NCI-H2196 (cell line): ENCODE data around the gene AMBRA1.

Experiments used
- DNase-seq: peaks from one replicate; lab custom pipeline; 2025; ENCODE audit not compliant: unreplicated experiment; lab: John Stamatoyannopoulos, UW

The AMBRA1 gene

GRCh38 chr11:46574656-46575055, 19.2 kb downstream of the AMBRA1 start:
- DNase-seq, result no peak

DNA sequence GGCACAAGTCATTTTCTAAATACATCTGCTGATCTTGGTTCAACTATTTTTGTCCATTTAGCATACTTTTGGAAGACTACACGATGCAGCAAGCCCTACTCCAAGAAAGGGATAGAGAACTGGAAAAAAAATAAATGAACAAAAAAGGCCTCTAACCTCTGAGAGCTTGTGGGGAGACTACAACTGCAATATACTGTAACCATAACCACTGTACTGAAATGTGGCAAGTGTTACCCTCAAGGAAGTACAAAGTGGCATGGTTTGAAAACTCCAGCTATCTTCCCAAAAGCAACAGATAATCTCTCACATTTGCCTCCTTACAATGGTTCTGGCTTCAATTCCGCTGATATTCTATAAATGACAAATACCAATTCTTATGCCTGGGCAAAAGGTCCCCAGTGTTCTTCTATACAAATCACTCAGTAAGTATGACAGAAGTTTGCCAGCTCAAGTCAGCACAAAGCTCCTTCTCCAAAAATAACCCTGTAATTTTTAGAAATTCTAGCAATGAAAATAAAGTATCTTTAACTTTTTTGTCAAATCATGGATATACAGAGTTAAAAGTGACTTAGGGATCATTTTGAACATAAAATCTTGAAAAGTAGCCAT, 22.9 kb downstream of the AMBRA1 start:
- no peak for DNase-seq

DNA sequence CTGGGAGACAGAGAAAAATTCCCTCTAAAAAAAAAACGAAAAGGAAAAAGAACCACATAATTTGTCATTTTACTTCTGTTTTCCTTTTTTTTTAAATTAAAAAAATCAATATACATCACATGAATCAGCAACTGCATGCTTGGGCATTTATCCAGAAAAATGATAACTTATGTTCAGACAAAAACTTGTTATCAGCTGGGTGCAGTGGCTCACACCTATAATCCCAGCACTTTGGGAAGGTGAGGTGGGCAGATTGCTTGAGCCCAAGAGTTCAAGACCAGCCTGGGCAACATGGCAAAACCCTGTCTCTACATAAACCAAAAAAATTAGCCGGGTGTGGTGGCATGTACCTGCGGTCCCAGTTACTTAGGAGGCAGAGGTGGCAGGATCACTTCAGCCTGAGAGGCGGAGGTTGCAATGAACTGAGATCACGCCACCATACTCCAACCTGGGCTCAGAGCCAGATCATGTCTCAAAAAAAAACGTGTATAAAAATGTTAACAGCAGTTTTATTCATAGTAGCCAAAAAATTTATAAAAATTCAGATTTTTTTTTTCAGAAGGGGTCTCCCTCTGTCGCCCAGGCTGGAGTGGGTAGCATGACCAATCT, 28.5 kb downstream of the AMBRA1 start:
- no peak for DNase-seq

DNA sequence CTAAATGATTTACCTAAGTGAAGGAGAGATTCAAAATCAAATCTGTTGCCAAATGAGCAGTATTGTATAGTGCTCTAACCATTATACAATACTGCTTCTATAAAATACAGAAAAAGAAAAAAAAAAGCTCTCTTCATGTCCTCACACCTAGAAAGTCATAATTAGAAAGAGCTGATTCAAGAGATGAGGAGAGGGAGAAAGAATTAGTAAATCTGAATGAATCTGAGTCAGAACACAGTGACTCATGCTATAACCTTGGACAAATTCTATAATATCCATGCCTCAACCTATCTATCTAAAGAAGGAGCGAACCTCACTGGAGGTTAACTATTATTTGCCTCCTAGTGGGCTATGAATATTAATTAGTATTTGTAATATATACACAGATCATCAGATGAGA, 29.4 kb downstream of the AMBRA1 start:
- DNase-seq, result no peak

GRCh38 chr11:46562527-46562926, 31.3 kb downstream of the AMBRA1 start:
- no peak for DNase-seq

- DNase-seq, result peak; percentile 55
Measured at GRCh38 chr11:46560300-46560991, 33.4 kb downstream of the AMBRA1 start.

DNA sequence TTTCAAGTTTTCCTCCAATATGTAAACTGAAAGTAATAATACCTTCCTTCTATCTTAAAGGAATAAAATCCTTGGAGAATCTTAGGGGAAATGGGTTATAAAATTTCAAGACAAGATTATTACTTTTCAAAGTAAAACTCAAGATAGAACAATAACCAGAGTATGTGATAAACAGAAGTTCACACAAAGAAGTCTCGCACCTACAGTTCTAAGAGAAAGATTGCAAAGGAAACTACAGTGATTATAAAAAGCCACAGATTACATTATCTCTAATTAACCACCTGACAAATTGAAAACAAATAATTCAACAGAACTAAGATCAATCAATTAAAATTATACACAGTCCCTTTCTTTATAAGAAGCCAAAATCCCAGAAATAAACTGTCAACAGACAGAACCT, 34.0 kb downstream of the AMBRA1 start:
- DNase-seq, result no peak

- no peak for DNase-seq
Measured at GRCh38 chr11:46557684-46558151, 36.1 kb downstream of the AMBRA1 start.

DNA sequence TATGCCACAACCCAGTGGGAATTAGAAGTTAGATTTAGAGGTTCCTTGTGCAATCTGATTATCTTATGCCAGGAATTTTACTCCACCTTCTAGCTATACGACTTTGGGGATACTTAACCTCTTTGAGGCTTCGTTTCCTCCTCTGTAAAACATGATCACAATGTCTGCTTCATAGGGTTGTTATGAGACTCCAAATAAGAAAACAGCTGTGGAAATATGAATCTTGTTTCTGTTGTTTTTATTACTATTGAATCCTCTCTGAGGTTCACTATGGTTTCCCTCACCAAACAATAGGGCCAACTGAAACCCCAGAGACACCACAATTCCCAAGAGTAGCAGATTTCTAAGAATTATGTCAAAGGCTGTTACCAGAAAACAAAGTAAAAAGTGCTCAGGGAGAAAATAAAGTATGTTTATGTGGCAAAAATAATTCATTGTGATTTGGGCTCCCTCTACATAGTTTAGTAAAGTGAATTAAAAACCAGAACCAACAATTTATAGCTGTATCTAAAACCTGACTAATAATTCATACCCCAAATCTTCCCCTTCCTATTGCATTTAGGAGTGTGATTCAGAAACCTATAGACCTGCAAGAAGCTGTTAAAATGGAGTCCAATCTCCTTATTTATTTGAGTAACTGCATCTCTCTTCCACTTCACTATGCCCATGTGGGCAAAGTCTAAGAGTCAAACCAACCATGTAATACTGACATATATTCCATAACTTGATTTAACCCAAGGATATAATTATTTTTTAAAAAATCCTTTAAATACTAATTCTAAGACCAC, 38.4 kb downstream of the AMBRA1 start:
- no peak for DNase-seq

GRCh38 chr11:46554213-46555147, 39.3 kb downstream of the AMBRA1 start:
- peak; percentile 46 for DNase-seq

- no peak for DNase-seq
Measured at GRCh38 chr11:46553814-46554212, 40.0 kb downstream of the AMBRA1 start.

DNA sequence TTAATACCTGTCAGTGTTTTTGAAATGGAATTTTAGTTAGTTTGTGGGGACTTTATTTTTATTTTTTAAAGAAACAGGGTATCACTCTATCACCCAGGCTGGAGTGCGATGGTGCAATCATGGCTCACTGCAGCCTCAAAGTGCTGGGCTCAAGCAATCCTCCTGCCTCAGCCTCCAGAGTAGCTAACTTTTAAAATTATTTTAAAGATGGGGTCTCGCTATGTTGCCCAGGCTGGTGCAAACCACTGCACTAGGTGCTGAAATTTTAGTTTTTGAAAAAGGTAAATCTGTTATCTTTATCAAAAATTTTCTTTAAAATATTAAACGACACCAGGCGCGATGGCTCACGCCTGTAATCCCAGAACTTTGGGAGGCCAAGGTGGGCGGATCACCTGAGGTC, 42.6 kb downstream of the AMBRA1 start:
- no peak for DNase-seq

DNA sequence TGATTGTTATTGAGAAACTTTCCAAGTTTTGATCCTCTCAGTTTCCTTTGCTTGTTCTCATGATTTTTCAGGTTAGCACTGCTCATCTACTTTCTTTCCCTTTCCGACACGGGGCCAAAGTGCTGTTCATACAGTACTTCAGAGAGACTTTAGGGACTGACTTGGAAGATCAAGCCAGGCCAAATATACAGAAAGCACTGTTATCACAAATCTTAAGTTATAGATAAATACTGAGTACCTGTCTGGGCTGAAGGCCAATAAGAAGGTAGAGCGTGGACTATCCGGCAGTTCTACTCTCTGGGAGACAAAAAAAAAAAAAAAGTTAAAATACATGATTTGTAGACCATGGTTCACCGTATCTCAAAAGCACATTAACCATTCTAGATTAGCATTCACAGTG, 46.2 kb downstream of the AMBRA1 start:
- DNase-seq, result no peak

GRCh38 chr11:46543564-46543963, 50.3 kb downstream of the AMBRA1 start:
- no peak for DNase-seq

- DNase-seq, result peak; percentile 85
Measured at GRCh38 chr11:46541593-46542371, 52.0 kb downstream of the AMBRA1 start.

GRCh38 chr11:46540807-46541206, 53.0 kb downstream of the AMBRA1 start:
- DNase-seq, result no peak

- DNase-seq, result peak; percentile 80
Measured at GRCh38 chr11:46537537-46538295, 56.1 kb downstream of the AMBRA1 start.

DNA sequence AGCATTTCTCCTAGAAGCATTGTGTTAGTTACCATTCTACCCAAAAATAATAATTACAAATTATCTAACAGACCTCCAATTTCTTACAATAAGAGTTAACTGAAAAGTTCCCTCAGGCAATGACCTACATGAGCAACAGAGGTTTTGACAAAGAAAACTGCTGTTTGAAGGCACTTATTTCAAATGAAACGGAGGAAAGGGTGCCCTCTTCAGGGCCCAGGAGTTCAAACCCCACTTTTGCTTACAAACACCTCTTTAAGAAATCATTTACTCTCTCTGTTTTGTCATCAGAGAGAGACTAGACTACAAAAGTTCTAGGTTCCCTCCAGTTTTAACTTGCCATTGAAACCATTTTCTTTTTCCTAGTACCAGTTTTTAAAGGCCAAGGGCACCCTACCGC, 56.7 kb downstream of the AMBRA1 start:
- DNase-seq, result peak; percentile 10

DNA sequence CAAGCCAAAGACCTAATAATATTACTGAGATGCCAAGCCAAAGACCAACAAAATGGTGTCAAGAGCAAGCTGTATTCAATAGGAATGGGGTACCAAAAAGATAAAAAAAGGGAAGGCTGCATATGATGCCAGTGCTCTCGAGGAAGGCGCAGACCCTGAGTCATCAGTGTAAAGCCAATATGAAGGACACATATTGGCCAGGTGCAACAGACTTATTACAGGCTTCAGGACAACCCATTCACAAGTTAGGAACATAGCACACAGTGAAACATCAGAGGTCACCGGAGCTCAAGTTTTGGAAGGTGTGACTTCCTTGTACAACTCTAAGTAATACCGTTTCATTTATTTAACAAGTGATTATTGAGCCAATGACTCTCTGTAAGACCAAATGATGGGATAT, 58.1 kb downstream of the AMBRA1 start:
- DNase-seq, result no peak
